ENCODE results near the gene SIPA1L3. TPM values are rescaled to one million over a fixed set of nuclear protein-coding genes. Genes with fewer than 3 reads are reported as not detected.

Gene SIPA1L3
- total RNA-seq: 10 to 100 TPM; 23.9 to 24.2 TPM

GRCh38 chr19:37906869-37907734 lies at the start of gene SIPA1L3:
Gene SIPA1L3 (plus strand): TSS chr19:37907208. CDS start chr19:38081566, 174,358 bp downstream.

GRCh38 chr19:37905946-37906868 lies 801 bp upstream of the SIPA1L3 start, which contains the start of gene WDR87:
Gene WDR87 (minus strand): TSS chr19:37906594. CDS start chr19:37898239, 8,355 bp downstream.

GRCh38 chr19:38224014-38224862 lies 317.2 kb downstream of the SIPA1L3 start, which contains the start of gene DPF1:
Gene DPF1 (minus strand): TSS chr19:38224222. CDS start chr19:38224142, 80 bp downstream.

Other genes starting within 250 kb of the SIPA1L3 start
- gene ZNF607, start 187.4 kb upstream of the SIPA1L3 start, total RNA-seq: 1 to 10 TPM; 5.6 TPM
- 10 to 100 TPM in 1 of 2 experiments, 1 to 10 TPM in 1; 9.6 to 11.3 TPM for gene ZNF573, start 127.6 kb upstream of the SIPA1L3 start, total RNA-seq
- gene WDR87, start 614 bp upstream of the SIPA1L3 start, total RNA-seq: not detected